Middle frontal gyrus (tissue), 1 donor: ENCODE measurements around the gene PDIK1L.

Experiments
- DNase-seq: peaks from one replicate; pipeline ENCODE4 v3.0.0-alpha.2; 2015; ENCODE audit warnings: low spot score; ENCODE audit errors: extremely low spot score

PDIK1L gene

DNA sequence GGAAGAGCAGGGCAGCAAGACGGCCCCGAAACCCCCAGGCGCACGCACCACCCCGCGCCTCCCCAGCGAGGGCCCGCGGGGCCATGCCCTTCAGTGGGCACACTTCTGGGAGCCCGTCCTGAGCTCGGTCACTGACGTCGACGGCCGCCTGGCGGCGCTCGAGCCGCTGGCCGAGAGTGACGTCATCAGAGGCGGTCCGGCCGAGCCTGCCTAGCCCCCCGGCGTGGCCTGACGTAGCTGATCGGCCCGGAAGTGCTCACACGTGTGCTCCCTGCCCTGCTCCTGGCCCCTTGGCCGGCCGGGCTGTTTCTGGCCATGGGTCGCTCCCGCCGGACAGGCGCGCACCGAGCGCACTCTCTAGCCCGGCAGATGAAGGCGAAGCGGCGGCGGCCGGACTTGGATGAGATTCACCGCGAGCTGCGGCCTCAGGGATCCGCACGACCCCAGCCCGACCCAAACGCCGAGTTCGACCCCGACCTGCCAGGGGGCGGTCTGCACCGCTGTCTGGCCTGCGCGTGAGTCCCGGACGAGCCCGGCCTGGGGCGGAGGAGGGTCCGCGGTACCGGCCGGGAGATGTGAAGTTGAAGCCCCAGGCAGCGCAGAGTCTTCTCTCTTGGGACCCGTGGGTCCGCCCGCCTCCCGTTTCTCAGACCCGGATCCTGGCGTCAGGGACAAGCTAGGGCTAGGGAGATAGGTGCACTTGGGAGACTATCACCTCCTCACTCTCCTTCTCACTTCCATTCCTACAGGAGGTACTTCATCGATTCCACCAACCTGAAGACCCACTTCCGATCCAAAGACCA, 58.2 kb downstream of the PDIK1L start, which contains the start of gene ZNF593:
ZNF593 (plus strand) TSS at position 240 of the 803 bp plus-strand sequence; CDS start at position 316, 76 bp downstream.
- peak; percentile 88 for DNase-seq

- DNase-seq, result no peak
Measured at GRCh38 chr1:26170472-26170821, 58.8 kb downstream of the PDIK1L start.

GRCh38 chr1:26171084-26172072, 59.8 kb downstream of the PDIK1L start, which contains the start of gene ZNF593OS:
TSS of gene ZNF593OS (minus strand) at chr1:26171832. CDS start at chr1:26171661, 171 bp downstream.
- no peak for DNase-seq
